Endodermal cell (in vitro differentiated cells): ENCODE measurements around the gene KIF5C. TPM values are rescaled to one million over a fixed set of nuclear protein-coding genes. Genes with fewer than 3 reads are reported as not detected.

Experiments used
- DNase-seq: peaks from one replicate; pipeline ENCODE4 v3.0.0-alpha.2; 2017
- H3K27ac ChIP-seq: 2 replicates; pipeline ENCODE4 v1.5.1; 2013; ENCODE audit warnings: mild to moderate bottlenecking, low read depth, low read length, moderate library complexity
- H3K27me3 ChIP-seq: 2 replicates; pipeline ENCODE4 v1.6.1; 2013; ENCODE audit warnings: mild to moderate bottlenecking, low read length, moderate library complexity; ENCODE audit not compliant: insufficient read depth, control insufficient read depth, poor library complexity, severe bottlenecking
- H3K36me3 ChIP-seq: 2 replicates; pipeline ENCODE4 v1.7.0; 2013; ENCODE audit warnings: mild to moderate bottlenecking, low read length, moderate library complexity; ENCODE audit not compliant: control insufficient read depth, insufficient read depth
- H3K4me1 ChIP-seq: one replicate; pipeline ENCODE4 v1.7.0; 2013; ENCODE audit warnings: low read length; ENCODE audit not compliant: control insufficient read depth, insufficient read depth
- H3K4me3 ChIP-seq: 2 replicates; pipeline ENCODE4 v1.5.1; 2013; ENCODE audit warnings: mild to moderate bottlenecking, low read length, moderate library complexity
- H3K9ac ChIP-seq: 2 replicates; pipeline ENCODE4 v1.6.1; 2013; ENCODE audit warnings: mild to moderate bottlenecking, low read length, moderate library complexity; ENCODE audit not compliant: poor library complexity, severe bottlenecking; ENCODE audit errors: extremely low read depth
- H3K9me3 ChIP-seq: 2 replicates; pipeline ENCODE4 v1.6.1; 2013; ENCODE audit warnings: mild to moderate bottlenecking, low read length, moderate library complexity; ENCODE audit not compliant: control insufficient read depth
- H3K27ac Mint-ChIP-seq: 2 replicates; pipeline ENCODE4 v1.8.0; 2020; ENCODE audit warnings: mixed read lengths
- H3K27me3 Mint-ChIP-seq: 2 replicates; pipeline ENCODE4 v1.8.0; 2021; ENCODE audit warnings: mild to moderate bottlenecking, mixed read lengths; ENCODE audit not compliant: insufficient read depth
- H3K36me3 Mint-ChIP-seq: 2 replicates; pipeline ENCODE4 v1.8.0; 2020; ENCODE audit warnings: low read depth, mixed read lengths
- H3K4me1 Mint-ChIP-seq: 2 replicates; pipeline ENCODE4 v1.8.0; 2020; ENCODE audit warnings: mixed read lengths
- H3K4me3 Mint-ChIP-seq: 2 replicates; pipeline ENCODE4 v1.8.0; 2020; ENCODE audit warnings: mild to moderate bottlenecking, moderate library complexity, mixed read lengths
- H3K9me3 Mint-ChIP-seq: 2 replicates; pipeline ENCODE4 v1.8.0; 2020; ENCODE audit warnings: mild to moderate bottlenecking, mixed read lengths
- WGBS, 2 experiments: methylation state at CpG; one replicate each; pipeline versions ENCODE4 v1.1.5 to v1.1.7; 2013; ENCODE audit warnings: missing lambda C conversion rate in 2 of 2, mixed read lengths in 1 of 2; ENCODE audit not compliant: insufficient coverage in 1 of 2, insufficient read length in 1 of 2; 5-methylcytosine and 5-hydroxymethylcytosine counted together
- total RNA-seq, 2 donors: library from RNA; stranded (reverse); fragmentation: NEBNext Ultra II Directional in 1 of 2; extraction: Animal tissue kit (Norgen Biotek cat#: 25700) in 1 of 2; gene quantifications; 2 replicates in 1 of 2; 3 replicates in 1 of 2; pipeline ENCODE4 v1.2.1, GENCODE V29; 2021
- TF ChIP-seq, protein P1 (sequence below): fragments of 200-600 bp; sonication (generic); conservative IDR thresholded peaks from 2 replicates; pipeline ENCODE4 v1.5.0; 2021; ENCODE audit warnings: antibody characterized with exemption, mild to moderate bottlenecking

The KIF5C gene
- total RNA-seq, 2 donors from 2014 or later, result 39.1 to 41.9 TPM

DNA sequence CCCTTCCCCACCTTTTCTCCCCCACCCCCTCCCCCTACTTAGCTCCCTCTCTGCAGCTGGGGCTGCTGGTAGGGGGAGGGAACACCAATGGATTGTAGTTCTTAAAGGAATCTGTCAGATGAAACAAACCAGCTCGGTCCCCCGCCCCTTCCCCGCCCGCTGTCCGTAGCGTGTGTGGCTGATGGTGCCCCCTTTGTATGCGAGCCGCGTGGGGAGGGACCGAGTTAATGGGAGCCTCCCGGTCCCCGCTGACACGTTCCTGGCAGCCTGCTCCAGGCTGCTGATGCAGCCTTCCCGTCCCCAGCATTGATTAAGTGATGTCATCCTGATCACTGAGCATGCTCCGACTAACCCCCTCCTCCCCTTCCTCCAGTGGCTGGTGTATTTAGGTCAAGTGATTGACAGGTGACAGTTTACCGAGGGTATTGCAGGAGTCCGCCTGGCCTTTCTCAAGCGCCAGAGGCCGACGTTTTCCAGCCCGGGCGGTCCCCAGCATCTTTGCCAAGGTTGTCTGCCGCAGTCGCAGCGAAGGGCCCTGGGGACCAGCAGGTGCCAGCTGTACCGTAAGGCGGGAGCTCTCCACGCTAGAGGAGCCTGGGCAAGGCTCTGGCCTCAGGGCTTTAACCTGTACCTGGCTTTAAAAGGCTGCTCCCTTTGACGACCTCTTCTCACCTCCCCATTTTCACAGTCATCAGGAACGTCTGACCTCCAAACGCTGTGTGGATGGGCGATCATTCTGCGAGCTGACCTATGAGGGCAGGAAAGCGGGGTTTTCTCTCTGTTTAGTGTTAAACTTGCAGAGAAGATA, 1.8 kb downstream of the KIF5C start:
- Mint-ChIP-seq H3K4me3 (peak overlapping the region; percentile 81), H3K36me3 (peaks cover 14% of the 10 kb centered on the region), H3K4me1 (peaks cover 5% of the 10 kb centered on the region), H3K9me3 (peaks cover 20% of the 10 kb centered on the region), H3K27ac (peak overlapping the region; percentile 91), H3K27me3 (peaks cover 29% of the 10 kb centered on the region)
- 10 to 41% methylated on average over 9 to 34 of the region's 34 CpGs for WGBS, 2 experiments
- Histone ChIP-seq H3K36me3 (no peaks in the 10 kb centered on the region), H3K27ac (peak overlapping the region; percentile 81), H3K4me3 (peak overlapping the region; percentile 85), H3K9me3 (peaks cover 21% of the 10 kb centered on the region), H3K9ac (peak overlapping the region; percentile 47), H3K27me3 (peaks cover 23% of the 10 kb centered on the region), H3K4me1 (no peaks in the 10 kb centered on the region)
- TF ChIP-seq, protein P1, sequence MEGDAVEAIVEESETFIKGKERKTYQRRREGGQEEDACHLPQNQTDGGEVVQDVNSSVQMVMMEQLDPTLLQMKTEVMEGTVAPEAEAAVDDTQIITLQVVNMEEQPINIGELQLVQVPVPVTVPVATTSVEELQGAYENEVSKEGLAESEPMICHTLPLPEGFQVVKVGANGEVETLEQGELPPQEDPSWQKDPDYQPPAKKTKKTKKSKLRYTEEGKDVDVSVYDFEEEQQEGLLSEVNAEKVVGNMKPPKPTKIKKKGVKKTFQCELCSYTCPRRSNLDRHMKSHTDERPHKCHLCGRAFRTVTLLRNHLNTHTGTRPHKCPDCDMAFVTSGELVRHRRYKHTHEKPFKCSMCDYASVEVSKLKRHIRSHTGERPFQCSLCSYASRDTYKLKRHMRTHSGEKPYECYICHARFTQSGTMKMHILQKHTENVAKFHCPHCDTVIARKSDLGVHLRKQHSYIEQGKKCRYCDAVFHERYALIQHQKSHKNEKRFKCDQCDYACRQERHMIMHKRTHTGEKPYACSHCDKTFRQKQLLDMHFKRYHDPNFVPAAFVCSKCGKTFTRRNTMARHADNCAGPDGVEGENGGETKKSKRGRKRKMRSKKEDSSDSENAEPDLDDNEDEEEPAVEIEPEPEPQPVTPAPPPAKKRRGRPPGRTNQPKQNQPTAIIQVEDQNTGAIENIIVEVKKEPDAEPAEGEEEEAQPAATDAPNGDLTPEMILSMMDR, result no peak
- DNase-seq, result peak; percentile 96

DNA sequence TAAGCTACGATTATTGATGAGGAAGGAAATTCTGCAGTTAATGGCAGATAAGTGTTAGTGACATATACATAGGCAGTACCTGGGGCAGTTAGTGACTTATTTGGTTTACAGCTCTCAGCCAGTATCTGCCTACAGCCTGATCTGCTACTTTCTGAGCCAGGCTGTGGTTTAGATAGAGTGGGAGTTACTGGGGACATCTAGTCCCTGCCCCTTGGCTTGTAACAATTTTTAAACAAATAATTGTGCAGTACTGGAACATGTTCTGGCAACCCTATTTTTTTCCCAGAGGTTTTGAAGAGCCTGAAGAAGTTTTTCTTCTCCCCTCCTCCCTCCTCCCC, 2.3 kb downstream of the KIF5C start:
- H3K9me3 ChIP-seq, result peaks cover 21% of the 10 kb centered on the region
- H3K27me3 ChIP-seq, result peaks cover 17% of the 10 kb centered on the region
- Mint-ChIP-seq H3K9me3 (peaks cover 20% of the 10 kb centered on the region), H3K27ac (no peak overlapping the region), H3K4me1 (peaks cover 8% of the 10 kb centered on the region), H3K27me3 (peaks cover 23% of the 10 kb centered on the region), H3K36me3 (peaks cover 14% of the 10 kb centered on the region), H3K4me3 (peak overlapping the region; percentile 81)
- TF ChIP-seq, protein P1, result no peak
- peak overlapping the region; percentile 81 for H3K27ac ChIP-seq
- 75 to 100% methylated on average over 1 of the region's 1 CpG for WGBS, 2 experiments
- H3K9ac ChIP-seq, result no peak overlapping the region
- no peaks in the 10 kb centered on the region for H3K36me3 ChIP-seq
- DNase-seq, result no peak
- no peaks in the 10 kb centered on the region for H3K4me1 ChIP-seq
- H3K4me3 ChIP-seq, result peak overlapping the region; percentile 85

DNA sequence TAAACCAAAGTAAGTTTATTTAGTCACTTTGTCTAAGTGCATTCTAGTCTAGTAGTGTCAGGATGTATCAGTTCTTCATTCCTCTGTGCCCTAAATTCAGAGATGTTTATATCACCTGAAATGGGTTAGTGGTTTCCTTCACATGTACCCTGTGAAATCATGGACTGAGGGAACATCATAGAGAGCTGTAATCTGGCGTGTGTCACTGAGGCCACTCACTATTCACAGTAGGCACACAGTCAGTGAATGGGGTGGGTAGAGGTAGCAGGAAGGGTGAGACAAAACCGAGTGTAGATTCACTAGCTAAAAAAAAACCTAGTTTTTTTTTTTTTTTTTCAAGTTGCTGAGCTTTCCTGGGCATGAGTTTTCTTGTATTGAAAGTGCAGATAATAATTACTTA, 5.6 kb downstream of the KIF5C start:
- Mint-ChIP-seq H3K27me3 (peaks cover 2% of the 10 kb centered on the region), H3K36me3 (peaks cover 14% of the 10 kb centered on the region), H3K4me3 (no peak overlapping the region), H3K9me3 (peaks cover 15% of the 10 kb centered on the region), H3K27ac (no peak overlapping the region), H3K4me1 (peaks cover 13% of the 10 kb centered on the region)
- DNase-seq, result no peak
- Histone ChIP-seq H3K4me1 (no peaks in the 10 kb centered on the region), H3K27me3 (no peaks in the 10 kb centered on the region), H3K9ac (no peak overlapping the region), H3K4me3 (peak overlapping the region; percentile 46), H3K27ac (no peak overlapping the region), H3K9me3 (peaks cover 14% of the 10 kb centered on the region), H3K36me3 (no peaks in the 10 kb centered on the region)
- WGBS, 2 experiments, result 98 to 100% methylated on average over 1 to 2 of the region's 2 CpGs
- TF ChIP-seq, protein P1, result no peak
